Keratinocyte (primary cell): ENCODE data around the gene SMAD5.

ENCODE experiments used
- EZH2 ChIP-seq: IDR thresholded peaks from one replicate; pipeline ENCODE4 v1.6.1; 2012; ENCODE audit warnings: inconsistent platforms, mild to moderate bottlenecking, low read length, moderate library complexity
- TF ChIP-seq, protein P1 (sequence below), 3 experiments: IDR thresholded peaks in 1 of 3; conservative IDR thresholded peaks in 1 of 3; optimal IDR thresholded peaks in 1 of 3; 2 replicates in 2 of 3; 3 replicates in 1 of 3; pipeline versions ENCODE3 to v1.5.1; 2011; ENCODE audit warnings: low read length in 3 of 3, mild to moderate bottlenecking in 3 of 3, moderate library complexity in 2 of 3, control low read depth in 1 of 3, inconsistent platforms in 1 of 3; ENCODE audit not compliant: insufficient read depth in 2 of 3; ENCODE audit errors: extremely low read depth in 1 of 3

DNA sequence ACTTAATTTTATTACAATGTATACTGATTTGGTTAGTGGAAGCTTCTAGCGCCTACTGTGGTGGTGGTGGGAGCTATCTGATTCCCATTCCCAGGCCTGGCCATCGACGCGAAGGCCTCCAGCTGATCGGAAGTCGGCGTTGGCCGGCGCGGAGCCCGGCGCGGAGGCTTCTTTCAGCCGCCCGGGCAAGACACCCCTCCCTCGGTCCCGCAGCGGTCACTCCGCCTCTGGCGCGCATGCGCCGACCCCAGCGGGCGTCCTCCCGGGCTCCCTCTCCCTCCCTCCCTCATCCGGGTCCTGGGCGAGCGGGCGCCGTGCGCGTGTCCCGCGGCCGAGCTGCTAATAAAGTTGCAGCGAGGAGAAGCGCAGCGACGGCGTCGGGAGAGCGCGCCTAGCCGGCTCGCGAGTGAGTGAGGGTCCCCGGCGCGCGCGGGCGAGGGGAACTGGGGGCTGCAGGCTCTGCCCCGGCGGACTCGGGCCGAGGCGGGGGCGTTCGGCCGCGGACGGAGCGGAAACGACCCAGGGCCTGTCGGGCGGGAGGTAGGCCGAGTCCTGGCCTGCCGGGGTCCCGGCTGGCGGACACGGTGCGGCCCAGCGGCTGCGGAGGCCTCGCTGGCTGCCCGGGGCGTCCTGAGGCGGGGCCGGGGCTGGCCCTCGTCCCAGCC, at the start of gene SMAD5:
- TF ChIP-seq EZH2, result no peak
- TF ChIP-seq, protein P1, sequence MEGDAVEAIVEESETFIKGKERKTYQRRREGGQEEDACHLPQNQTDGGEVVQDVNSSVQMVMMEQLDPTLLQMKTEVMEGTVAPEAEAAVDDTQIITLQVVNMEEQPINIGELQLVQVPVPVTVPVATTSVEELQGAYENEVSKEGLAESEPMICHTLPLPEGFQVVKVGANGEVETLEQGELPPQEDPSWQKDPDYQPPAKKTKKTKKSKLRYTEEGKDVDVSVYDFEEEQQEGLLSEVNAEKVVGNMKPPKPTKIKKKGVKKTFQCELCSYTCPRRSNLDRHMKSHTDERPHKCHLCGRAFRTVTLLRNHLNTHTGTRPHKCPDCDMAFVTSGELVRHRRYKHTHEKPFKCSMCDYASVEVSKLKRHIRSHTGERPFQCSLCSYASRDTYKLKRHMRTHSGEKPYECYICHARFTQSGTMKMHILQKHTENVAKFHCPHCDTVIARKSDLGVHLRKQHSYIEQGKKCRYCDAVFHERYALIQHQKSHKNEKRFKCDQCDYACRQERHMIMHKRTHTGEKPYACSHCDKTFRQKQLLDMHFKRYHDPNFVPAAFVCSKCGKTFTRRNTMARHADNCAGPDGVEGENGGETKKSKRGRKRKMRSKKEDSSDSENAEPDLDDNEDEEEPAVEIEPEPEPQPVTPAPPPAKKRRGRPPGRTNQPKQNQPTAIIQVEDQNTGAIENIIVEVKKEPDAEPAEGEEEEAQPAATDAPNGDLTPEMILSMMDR (optimal IDR thresholded peaks at IDR 0.05 in 1 of 3, IDR thresholded peaks at IDR 0.05 in 1 of 3, conservative IDR thresholded peaks at IDR 0.05 in 1 of 3; ENCODE audit: extremely low read depth in 1 of 3, insufficient read depth in 2 of 3, low read length in 3 of 3), result no peak
